Gastroesophageal sphincter (tissue), 4 donors: ENCODE measurements around the gene NAA11. TPM values are rescaled to one million over a fixed set of nuclear protein-coding genes. Genes with fewer than 3 reads are reported as not detected.

Source experiments
- ATAC-seq: fragments of 150-250 bp; one replicate; pipeline ENCODE4 v1.9.1; 2016; ENCODE audit warnings: mild to moderate bottlenecking, moderate library complexity
- H3K27ac ChIP-seq, 4 donors: fragments of 200-600 bp; sonication (generic) in 3 of 4; 1 replicate in 3 of 4; 2 replicates in 1 of 4; pipeline ENCODE4 v1.5.1; 2016 to 2019
- H3K27me3 ChIP-seq: fragments of 200-600 bp; sonication (generic); one replicate; pipeline ENCODE4 v1.5.1; 2019
- H3K36me3 ChIP-seq, 2 donors: fragments of 200-600 bp; sonication (generic); one replicate each; pipeline ENCODE4 v1.5.1; 2019; ENCODE audit warnings: control low read depth in 1 of 2
- H3K4me1 ChIP-seq, 3 donors: fragments of 200-600 bp; sonication (generic); 1 replicate in 2 of 3; 2 replicates in 1 of 3; pipeline ENCODE4 v1.5.1; 2016 to 2019; ENCODE audit warnings: control low read depth in 2 of 3
- H3K4me3 ChIP-seq, 2 donors: fragments of 200-600 bp; sonication (generic); one replicate each; pipeline ENCODE4 v1.5.1; 2019; ENCODE audit warnings: mild to moderate bottlenecking in 1 of 2, moderate library complexity in 1 of 2
- H3K9me3 ChIP-seq, 3 donors: fragments of 200-600 bp; sonication (generic); one replicate each; pipeline ENCODE4 v1.5.1; 2017 to 2019; ENCODE audit warnings: control low read depth in 2 of 3
- CTCF ChIP-seq, 4 experiments: fragments of 200-600 bp in 2 of 4; fragments of 450-650 bp in 2 of 4; sonication (generic) in 1 of 4; IDR thresholded peaks; one replicate each; pipeline ENCODE4 v1.5.1; 2017 to 2019; ENCODE audit warnings: antibody characterized with exemption in 4 of 4, mild to moderate bottlenecking in 2 of 4, moderate library complexity in 2 of 4
- EP300 ChIP-seq: sonication (generic); formaldehyde crosslinking; IDR thresholded peaks from one replicate; pipeline ENCODE4 v1.6.1; 2017; ENCODE audit warnings: antibody characterized with exemption, mild to moderate bottlenecking
- POLR2A ChIP-seq, 2 donors: fragments of 450-650 bp; IDR thresholded peaks; one replicate each; pipeline ENCODE4 v1.6.1; 2017; ENCODE audit warnings: antibody characterized with exemption in 2 of 2, mild to moderate bottlenecking in 2 of 2, moderate library complexity in 1 of 2
- POLR2AphosphoS5 ChIP-seq: sonication (generic); formaldehyde crosslinking; IDR thresholded peaks from one replicate; pipeline ENCODE4 v1.6.1; 2017; ENCODE audit warnings: antibody characterized with exemption
- WGBS, 2 donors: methylation state at CpG; one replicate each; pipeline ENCODE4 v1.1.5; 2018; ENCODE audit warnings: low coverage in 1 of 2; 5-methylcytosine and 5-hydroxymethylcytosine counted together
- total RNA-seq, 4 donors: library from RNA; depleted of rRNA; stranded (reverse); fragments of >200 nt; gene quantifications; one replicate each; pipeline ENCODE4 v1.1.0, GENCODE V29; 2016

NAA11 gene
- total RNA-seq, 4 donors from 2014 or later: not detected

- no peak overlapping the region for H3K4me3 ChIP-seq
- H3K27ac ChIP-seq: no peak overlapping the region
- WGBS, 2 donors: 71 to 81% methylated on average over 4 of the region's 4 CpGs
- ATAC-seq: no peak
- H3K27me3 ChIP-seq: no peaks in the 10 kb centered on the region
- TF ChIP-seq POLR2AphosphoS5: no peak
- no peak for TF ChIP-seq POLR2A (IDR thresholded peaks at IDR 0.05)
- no peak for TF ChIP-seq EP300
- TF ChIP-seq CTCF (IDR thresholded peaks at IDR 0.05): no peak
- H3K4me1 ChIP-seq: no peaks in the 10 kb centered on the region
- no peaks in the 10 kb centered on the region for H3K9me3 ChIP-seq
- no peaks in the 10 kb centered on the region for H3K36me3 ChIP-seq
These were observed 8.5 kb upstream of the NAA11 start for GRCh38 chr4:79334341-79334740.

- no peak for TF ChIP-seq POLR2A (IDR thresholded peaks at IDR 0.05)
- no peak for TF ChIP-seq POLR2AphosphoS5
- no peak for TF ChIP-seq EP300
- no peak for TF ChIP-seq CTCF (IDR thresholded peaks at IDR 0.05)
- Histone ChIP-seq H3K4me1 (no peaks in the 10 kb centered on the region), H3K9me3 (no peaks in the 10 kb centered on the region), H3K27ac (no peak overlapping the region), H3K36me3 (no peaks in the 10 kb centered on the region), H3K4me3 (no peak overlapping the region), H3K27me3 (no peaks in the 10 kb centered on the region)
- no peak for ATAC-seq
- WGBS, 2 donors: 47 to 57% methylated on average over 2 of the region's 2 CpGs
These were observed 5.4 kb upstream of the NAA11 start for GRCh38 chr4:79331126-79331876.

GRCh38 chr4:79330720-79331119 lies 4.9 kb upstream of the NAA11 start:
- Histone ChIP-seq H3K36me3 (no peaks in the 10 kb centered on the region), H3K4me3 (no peak overlapping the region), H3K27ac (no peak overlapping the region), H3K9me3 (no peaks in the 10 kb centered on the region), H3K4me1 (no peaks in the 10 kb centered on the region), H3K27me3 (no peaks in the 10 kb centered on the region)
- ATAC-seq: no peak
- 65% methylated on average over 2 of the region's 2 CpGs; no CpG with 5 or more reads in 1 of the 2 donors for WGBS, 2 donors
- TF ChIP-seq CTCF (IDR thresholded peaks at IDR 0.05) (no peak), EP300 (no peak), POLR2A (IDR thresholded peaks at IDR 0.05) (no peak)

GRCh38 chr4:79325436-79325835 lies 425 bp downstream of the NAA11 start:
- Histone ChIP-seq H3K4me3 (no peak overlapping the region), H3K27me3 (no peaks in the 10 kb centered on the region), H3K27ac (no peak overlapping the region), H3K4me1 (peaks cover 0 to 5% (median 0%) of the 10 kb centered on the region in 3 donors), H3K9me3 (no peaks in the 10 kb centered on the region), H3K36me3 (no peaks in the 10 kb centered on the region)
- no peak for ATAC-seq
- WGBS, 2 donors: 90 to 100% methylated on average over 1 to 8 of the region's 12 CpGs
- no peak for TF ChIP-seq CTCF (IDR thresholded peaks at IDR 0.05)
- TF ChIP-seq POLR2AphosphoS5: no peak
- no peak for TF ChIP-seq EP300
- TF ChIP-seq POLR2A (IDR thresholded peaks at IDR 0.05): no peak

- no peak for ATAC-seq
- no peaks in the 10 kb centered on the region for H3K9me3 ChIP-seq
- no peak overlapping the region for H3K4me3 ChIP-seq
- H3K27ac ChIP-seq: no peak overlapping the region
- no peaks in the 10 kb centered on the region for H3K27me3 ChIP-seq
- WGBS, 2 donors: 75 to 88% methylated on average over 4 of the region's 4 CpGs
- H3K4me1 ChIP-seq: peaks cover 0 to 5% (median 0%) of the 10 kb centered on the region in 3 donors
- no peak for TF ChIP-seq POLR2AphosphoS5
- no peak for TF ChIP-seq POLR2A (IDR thresholded peaks at IDR 0.05)
- no peak for TF ChIP-seq CTCF (IDR thresholded peaks at IDR 0.05)
- TF ChIP-seq EP300: no peak
- H3K36me3 ChIP-seq: no peaks in the 10 kb centered on the region
These were observed 5.9 kb downstream of the NAA11 start for GRCh38 chr4:79319975-79320374.
